ENCODE measurements around the gene CBFA2T2.
"Not testable (repeated sequence)": the region's sequence is repeated elsewhere in the genome, so short reads cannot be mapped to it uniquely, and the experiment has no call there.

Gene CBFA2T2

DNA sequence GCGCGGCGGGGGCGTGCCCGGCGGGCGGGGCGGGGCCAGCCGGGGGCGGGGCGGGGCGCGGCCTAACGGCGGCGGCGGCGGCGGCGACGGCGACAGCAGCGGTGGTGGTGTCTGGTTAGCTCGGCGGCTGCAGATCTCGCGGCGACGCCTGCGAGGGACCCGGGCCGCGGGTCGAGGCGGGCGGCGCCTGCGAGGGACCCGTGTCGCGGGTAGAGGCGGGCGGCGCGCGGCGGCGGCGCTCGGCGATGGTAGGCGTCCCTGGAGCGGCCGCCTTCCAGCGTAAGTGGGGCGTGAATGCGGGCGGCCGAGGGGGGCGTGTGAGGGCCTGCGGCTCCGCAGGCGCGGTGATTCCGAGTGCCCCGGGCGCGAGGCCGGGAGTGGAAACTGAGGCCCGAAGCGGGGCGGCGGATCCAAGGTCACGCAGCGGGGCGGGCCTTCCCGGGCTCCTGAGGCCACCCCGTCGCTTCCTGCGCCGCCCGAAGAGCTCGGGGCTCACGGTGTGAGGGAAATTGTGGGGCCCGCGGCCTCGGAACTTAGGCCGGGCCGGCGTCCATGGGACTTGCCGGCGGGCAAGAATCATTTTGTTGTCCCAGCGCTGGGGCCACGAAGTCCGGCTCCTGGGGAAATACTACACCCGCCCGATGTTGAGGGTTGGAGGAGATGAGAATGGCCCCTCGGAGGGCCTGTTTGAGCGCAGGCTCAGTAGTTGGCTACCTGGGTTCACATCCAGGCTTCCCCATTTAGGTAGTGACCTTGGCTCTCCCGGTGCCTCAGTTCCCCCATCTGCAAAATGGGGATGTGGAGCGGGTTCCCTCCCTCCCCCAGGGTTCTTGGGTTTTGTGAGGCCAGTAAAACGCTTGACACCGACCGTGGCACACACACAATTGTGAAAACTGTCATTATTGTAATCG, at the start of gene CBFA2T2:
Gene CBFA2T2, plus strand, starts transcription at position 74 of the 911 bp plus-strand sequence. Its CDS starts 172 bp downstream, at position 246.
- H3K36me3 Mint-ChIP-seq (ENCODE audit: low read depth), result peaks cover 9% of the 10 kb centered on the region
- peak within 1 kb of the TSS; percentile 92 for H3K27ac Mint-ChIP-seq
- no peaks in the 10 kb centered on the region for H3K9me3 Mint-ChIP-seq
- peaks cover 14% of the 10 kb centered on the region for H3K4me1 Mint-ChIP-seq (ENCODE audit: low read depth)
- H3K27me3 Mint-ChIP-seq, result no peaks in the 10 kb centered on the region
- H3K4me3 Mint-ChIP-seq, result peak within 1 kb of the TSS; percentile 86
- DNase-seq, result no peak

DNA sequence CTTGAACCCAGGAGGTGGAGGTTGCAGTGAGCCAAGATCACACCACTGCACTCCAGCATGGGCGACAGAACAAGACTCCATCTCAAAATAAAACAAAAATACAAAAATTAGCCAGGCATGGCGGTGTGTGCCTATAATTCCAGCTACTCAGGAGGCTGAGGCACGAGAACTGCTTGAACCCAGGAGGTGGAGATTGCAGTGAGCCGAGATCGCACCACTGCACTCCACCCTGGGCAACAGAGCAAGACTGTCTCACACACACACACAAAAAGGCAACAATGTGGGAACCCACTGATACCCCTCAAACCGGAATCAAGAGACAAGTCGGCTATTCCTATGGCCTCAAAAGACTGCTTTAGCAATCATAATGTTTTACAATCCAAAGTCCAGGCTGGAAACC, 49.3 kb upstream of the CBFA2T2 start:
- peaks cover 18% of the 10 kb centered on the region for H3K4me1 Mint-ChIP-seq (ENCODE audit: low read depth)
- not testable (repeated sequence) for H3K27ac Mint-ChIP-seq; DNase-seq; H3K4me3 Mint-ChIP-seq; H3K36me3 Mint-ChIP-seq (ENCODE audit: low read depth); H3K27me3 Mint-ChIP-seq; H3K9me3 Mint-ChIP-seq

DNA sequence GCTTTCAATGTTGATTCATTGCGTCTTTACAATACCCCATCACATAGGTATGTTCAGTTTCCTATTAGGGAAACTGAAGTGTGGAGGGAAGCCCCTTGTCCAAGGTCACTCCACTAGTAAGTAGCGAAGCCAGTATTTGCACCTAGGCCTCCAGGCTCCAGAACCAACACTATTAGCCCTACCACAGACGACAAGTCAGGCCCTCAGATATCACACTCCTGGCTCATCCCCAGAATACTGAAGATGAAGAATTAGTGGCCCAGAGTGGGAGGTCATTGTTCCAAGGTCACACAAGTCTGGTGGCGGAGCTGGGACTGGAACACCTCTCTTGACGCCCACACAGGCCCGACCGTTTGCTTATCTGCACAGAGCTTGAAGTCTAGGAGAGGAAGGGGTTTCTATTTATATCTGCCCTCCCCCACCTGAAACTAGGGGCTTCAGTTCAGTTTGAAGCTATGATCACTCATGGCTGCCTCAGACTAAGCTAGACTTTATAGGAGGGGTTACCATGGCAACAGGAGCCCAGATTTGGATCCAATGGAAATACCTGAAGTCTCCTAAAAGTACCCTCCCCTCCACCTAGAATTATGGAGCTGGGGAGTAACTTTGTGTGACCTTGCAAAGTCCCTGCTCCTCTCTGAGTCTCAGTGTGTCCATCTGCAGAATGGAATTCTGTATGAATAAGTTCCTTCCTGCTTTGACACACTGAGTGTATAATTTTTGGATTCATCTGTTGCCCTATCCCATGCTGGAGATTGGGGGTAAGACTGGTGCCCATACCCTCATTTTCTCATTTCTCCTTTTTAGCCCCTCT, 48.5 kb upstream of the CBFA2T2 start:
- Mint-ChIP-seq H3K27me3 (no peaks in the 10 kb centered on the region), H3K27ac (no peak overlapping the region), H3K36me3 (ENCODE audit: low read depth) (no peaks in the 10 kb centered on the region), H3K4me3 (no peak overlapping the region), H3K9me3 (no peaks in the 10 kb centered on the region), H3K4me1 (ENCODE audit: low read depth) (peaks cover 18% of the 10 kb centered on the region)
- no peak for DNase-seq

DNA sequence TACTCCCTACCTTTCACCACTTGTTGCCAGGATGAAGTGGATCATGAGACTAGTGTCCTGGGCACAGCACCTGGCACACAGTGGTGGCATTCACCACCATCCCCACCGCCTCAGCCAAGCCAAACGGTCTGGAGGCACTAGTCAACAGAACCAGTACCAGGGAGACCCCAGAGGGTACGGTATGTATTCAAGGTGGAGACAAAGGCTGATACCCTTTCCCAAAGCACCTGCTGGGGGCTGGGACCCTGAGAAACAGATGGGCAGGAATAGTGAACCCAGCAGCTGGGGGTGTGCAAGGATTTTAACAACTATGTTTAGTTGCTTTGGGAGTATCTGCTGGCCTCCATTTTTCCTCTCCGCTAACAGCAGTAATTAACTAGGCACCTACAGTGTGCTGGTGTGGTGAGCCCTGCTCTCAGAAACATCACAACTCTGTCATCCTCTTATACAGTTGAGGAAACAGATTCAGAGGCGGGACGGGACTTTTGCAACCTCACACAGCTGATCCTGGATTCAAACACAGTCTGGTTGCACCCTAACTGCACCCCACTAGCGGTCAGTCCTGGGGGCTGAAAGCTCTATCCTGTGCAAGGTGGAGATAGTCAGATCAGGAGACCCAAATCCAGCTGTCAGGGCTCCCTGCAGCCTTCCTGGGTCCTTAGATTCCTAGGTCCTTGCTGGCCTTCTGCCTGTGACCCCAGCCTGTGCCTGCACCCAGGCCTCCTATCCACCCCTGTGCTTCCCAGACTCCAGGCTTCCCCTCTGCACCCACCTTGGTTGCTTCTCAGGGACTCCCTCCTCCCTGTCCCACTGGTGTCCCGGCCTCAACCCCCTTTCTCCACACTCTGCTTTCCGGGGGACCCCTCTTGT, 47.5 kb upstream of the CBFA2T2 start:
- Mint-ChIP-seq H3K27ac (no peak overlapping the region), H3K36me3 (ENCODE audit: low read depth) (no peaks in the 10 kb centered on the region), H3K27me3 (no peaks in the 10 kb centered on the region), H3K9me3 (no peaks in the 10 kb centered on the region), H3K4me3 (peak overlapping the region; percentile 72), H3K4me1 (ENCODE audit: low read depth) (peaks cover 18% of the 10 kb centered on the region)
- DNase-seq, result no peak

DNA sequence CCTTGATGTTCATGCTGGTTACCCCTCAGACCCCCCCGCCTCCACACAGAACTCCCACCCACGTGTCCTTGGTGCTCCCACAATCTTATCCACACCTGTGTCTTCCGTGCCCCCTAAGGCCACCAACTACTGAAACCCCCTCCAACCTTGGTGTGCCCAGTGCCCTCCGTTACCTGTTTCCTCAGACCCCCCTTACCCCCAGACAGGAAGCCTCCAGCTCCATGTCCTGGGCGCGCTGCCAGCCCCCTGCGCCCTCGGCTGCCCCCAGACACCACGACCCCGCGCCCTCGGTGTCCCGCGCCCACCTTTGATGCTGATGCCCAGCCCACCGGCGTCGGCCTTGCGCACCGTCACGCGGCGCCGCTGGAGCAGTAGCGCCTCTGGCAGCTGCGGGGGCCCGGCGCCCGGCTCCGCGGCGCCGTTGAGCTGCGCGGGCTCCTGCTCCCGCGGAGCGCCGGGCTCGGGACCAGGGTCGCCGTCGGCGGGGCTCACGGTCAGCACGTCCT, 46.8 kb upstream of the CBFA2T2 start:
- H3K36me3 Mint-ChIP-seq (ENCODE audit: low read depth), result no peaks in the 10 kb centered on the region
- no peak for DNase-seq
- H3K27ac Mint-ChIP-seq, result no peak overlapping the region
- H3K4me3 Mint-ChIP-seq, result peak overlapping the region; percentile 72
- no peaks in the 10 kb centered on the region for H3K9me3 Mint-ChIP-seq
- peaks cover 18% of the 10 kb centered on the region for H3K4me1 Mint-ChIP-seq (ENCODE audit: low read depth)
- no peaks in the 10 kb centered on the region for H3K27me3 Mint-ChIP-seq

DNA sequence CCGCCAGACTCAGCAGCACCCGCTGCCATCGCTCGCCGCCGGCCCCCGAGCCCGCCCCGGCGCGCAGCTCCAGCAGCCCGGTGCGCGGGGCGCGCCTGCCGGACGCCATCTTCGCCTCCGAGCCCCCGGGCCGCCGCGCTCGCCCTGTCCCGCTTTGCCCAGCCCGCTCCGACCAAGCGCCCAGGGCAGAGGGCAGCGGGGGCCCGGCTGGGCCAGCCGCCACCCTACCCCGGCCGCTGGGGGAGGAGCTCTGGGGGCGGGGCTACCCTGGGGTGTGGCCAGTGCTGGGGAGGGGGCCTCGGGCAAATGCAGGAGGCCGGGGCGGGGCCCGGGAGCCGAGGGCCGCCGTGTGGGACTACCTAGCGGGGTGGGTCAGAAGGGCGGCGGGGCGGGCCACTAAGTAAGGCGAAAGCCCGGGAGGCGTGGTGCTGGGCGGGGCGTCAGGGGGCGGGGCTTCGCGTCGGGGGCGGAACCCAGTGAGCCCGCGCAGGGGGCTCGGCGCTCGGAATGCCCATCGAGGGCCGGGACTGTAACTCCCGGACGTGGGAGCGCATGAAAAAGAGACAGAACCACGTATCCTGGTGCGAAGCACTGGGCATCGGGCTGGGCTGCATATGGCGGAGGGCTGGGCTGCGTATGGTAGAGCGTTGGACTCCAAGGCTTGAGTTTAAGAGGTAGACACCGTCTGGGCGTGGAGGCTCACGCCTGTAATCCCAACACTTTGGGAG, 46.2 kb upstream of the CBFA2T2 start, which contains the start of gene SNTA1:
Gene SNTA1, minus strand, starts transcription at position 252 of the 728 bp plus-strand sequence. Its CDS starts 143 bp downstream, at position 109.
- no peaks in the 10 kb centered on the region for H3K36me3 Mint-ChIP-seq (ENCODE audit: low read depth)
- no peaks in the 10 kb centered on the region for H3K27me3 Mint-ChIP-seq
- H3K9me3 Mint-ChIP-seq, result no peaks in the 10 kb centered on the region
- H3K4me3 Mint-ChIP-seq, result peak within 1 kb of the TSS; percentile 85
- DNase-seq, result peak; percentile 92
- peak within 1 kb of the TSS; percentile 94 for H3K27ac Mint-ChIP-seq
- H3K4me1 Mint-ChIP-seq (ENCODE audit: low read depth), result peaks cover 18% of the 10 kb centered on the region

DNA sequence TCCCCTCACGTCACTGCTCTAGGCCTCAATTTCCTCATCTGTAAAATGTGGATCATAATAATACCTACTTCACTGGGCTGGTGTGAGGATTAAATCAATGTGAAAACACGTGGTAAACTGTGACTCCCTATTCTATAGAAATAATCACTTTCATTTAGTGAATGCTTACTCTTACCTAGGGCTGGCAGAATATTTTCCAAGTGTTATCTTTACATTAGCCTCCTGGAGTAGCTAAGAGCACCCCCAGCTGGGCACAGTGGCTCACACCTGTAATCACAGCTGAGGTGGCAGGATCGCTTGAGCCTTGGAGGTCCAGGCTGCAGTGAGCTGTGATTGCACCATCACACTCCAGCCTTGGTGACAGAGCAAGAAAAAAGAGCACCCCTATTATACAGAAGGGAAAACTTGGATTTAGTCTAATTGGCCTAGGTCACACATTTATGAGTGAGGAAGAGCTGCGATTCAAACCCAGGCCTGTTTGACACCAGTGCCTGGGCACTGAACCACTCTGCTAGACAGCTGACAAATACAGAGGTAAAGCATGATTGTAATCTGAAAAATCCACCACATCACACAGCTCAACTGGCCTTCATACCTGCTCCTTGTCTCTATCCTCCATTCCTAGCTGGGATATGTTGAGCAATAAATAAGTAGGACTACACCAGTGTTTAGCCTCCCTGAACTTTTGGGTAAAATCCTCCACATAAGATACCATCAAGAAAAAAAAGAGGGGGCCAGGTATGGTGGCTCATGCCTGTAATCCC, 44.9 kb upstream of the CBFA2T2 start:
- H3K36me3 Mint-ChIP-seq (ENCODE audit: low read depth), result no peaks in the 10 kb centered on the region
- DNase-seq, result peak; percentile 34
- H3K4me3 Mint-ChIP-seq, result peak overlapping the region; percentile 85
- peak overlapping the region; percentile 84 for H3K27ac Mint-ChIP-seq
- H3K27me3 Mint-ChIP-seq, result no peaks in the 10 kb centered on the region
- H3K4me1 Mint-ChIP-seq (ENCODE audit: low read depth), result peaks cover 18% of the 10 kb centered on the region
- no peaks in the 10 kb centered on the region for H3K9me3 Mint-ChIP-seq

DNA sequence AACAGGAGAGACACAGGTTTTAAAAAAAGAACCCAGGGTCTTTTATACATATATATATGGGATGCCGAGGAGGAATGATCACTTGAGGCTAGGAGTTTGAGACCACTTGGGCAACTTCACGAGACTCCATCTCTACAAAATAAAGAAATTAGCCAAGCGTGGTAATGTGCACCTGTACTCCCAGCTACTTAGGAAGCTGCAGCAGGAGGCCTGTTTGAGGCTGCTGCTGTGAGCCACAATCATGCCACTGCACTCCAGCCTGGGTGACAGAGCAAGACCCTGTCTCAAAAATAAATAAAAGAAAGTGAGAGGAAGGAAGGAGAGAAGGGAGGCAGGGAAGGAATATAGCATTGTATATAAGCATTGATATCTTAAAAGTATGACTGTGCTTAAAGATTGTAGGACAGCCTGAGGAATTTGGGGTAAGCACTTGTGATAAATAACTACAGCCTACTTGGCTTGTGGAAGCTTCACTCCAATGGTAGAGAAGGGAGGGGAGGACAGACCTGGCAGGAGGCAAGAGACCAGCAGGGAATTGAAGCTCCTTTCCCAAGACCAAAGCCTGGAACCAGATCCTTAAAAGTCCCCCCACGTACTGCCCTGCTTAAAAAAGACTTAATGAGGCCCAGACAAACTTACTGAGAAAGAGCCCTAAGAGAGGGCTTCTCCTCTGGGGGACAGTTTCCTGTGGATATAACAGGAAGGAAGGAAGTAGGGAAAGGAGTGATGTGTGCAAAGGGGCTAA, 43.8 kb upstream of the CBFA2T2 start:
- Mint-ChIP-seq H3K4me3 (no peak overlapping the region), H3K27me3 (no peaks in the 10 kb centered on the region), H3K4me1 (ENCODE audit: low read depth) (peaks cover 18% of the 10 kb centered on the region), H3K9me3 (no peaks in the 10 kb centered on the region), H3K27ac (no peak overlapping the region), H3K36me3 (ENCODE audit: low read depth) (no peaks in the 10 kb centered on the region)
- DNase-seq, result no peak

DNA sequence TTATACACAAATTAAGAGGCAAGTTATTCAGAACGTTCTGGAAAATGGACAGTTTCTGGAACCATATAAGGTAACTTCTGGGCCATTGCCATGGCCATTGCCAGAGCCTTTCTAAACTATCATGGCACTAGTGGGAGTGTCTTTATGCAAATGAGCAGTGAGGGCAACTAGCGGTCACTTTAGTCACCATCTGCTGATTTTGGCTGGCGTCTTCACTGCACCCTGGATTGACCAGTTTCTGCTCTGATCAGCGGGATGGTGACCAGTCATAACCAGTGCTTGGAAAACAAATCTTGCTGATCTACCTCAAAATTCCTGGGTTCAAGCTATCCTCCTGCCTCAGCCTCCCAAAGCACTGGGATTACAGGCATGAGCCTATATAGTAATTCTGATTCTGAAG, 39.0 kb upstream of the CBFA2T2 start:
- H3K9me3 Mint-ChIP-seq, result no peaks in the 10 kb centered on the region
- no peaks in the 10 kb centered on the region for H3K4me1 Mint-ChIP-seq (ENCODE audit: low read depth)
- H3K27me3 Mint-ChIP-seq, result no peaks in the 10 kb centered on the region
- H3K36me3 Mint-ChIP-seq (ENCODE audit: low read depth), result no peaks in the 10 kb centered on the region
- no peak for DNase-seq
- H3K4me3 Mint-ChIP-seq, result no peak overlapping the region
- H3K27ac Mint-ChIP-seq, result no peak overlapping the region

DNA sequence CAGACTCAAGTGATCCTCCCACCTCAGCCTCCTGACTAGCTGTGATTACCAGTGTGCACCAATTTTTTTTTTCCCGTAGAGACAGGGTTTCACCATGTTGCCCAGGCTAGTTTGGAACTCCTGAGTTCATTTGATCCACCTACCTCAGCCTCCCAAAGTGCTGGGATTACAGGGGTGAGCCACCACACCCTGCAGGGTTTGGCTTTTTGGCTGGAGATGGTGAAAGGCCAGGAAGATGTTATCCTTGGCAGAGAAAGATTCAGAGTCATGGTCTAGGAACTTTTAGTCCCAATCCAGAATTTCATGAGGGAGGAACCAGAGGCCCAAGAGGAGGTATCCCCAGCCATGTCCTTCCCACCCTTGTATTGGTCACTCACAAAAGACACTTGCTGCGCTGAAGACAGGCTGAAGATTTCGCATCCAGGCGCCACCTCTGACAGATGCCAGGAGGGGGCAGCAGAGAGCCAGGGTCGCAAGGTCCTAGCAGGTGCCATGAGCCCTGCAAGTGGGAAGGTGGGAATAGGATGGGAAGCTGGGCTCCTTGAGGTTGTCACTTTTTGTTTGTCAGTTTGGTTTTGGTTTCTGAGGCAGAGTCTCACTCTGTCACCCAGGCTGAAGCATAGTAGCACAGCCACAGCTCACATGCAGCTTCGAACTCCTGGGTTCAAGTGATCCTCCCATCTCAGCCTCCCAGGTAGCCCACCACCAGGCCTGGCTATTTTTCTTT, 32.8 kb upstream of the CBFA2T2 start:
- not testable (repeated sequence) for H3K27ac Mint-ChIP-seq; H3K27me3 Mint-ChIP-seq; H3K4me1 Mint-ChIP-seq (ENCODE audit: low read depth); H3K36me3 Mint-ChIP-seq (ENCODE audit: low read depth); H3K9me3 Mint-ChIP-seq; H3K4me3 Mint-ChIP-seq
- DNase-seq, result peak; percentile 88

DNA sequence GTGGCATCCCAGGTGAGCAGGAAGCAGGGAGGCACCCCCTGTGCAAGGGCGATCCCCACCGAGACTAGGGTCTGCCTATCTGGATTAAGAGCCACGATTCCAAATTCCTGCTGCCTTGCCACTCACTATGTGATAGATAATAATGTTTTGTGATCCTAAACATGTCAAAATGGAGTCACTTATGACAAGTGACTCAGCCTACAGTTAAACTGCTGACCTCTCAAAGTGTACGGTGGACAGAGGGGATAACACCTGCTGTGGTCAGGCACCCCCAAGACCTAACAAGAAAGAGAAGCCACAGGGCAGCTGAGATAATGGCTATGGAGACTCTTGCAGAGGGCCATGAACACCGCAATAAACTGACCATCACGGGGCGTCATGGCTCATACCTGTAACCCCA, 30.3 kb upstream of the CBFA2T2 start:
- Mint-ChIP-seq H3K27me3 (no peaks in the 10 kb centered on the region), H3K27ac (no peak overlapping the region), H3K4me3 (no peak overlapping the region), H3K36me3 (ENCODE audit: low read depth) (no peaks in the 10 kb centered on the region), H3K4me1 (ENCODE audit: low read depth) (no peaks in the 10 kb centered on the region), H3K9me3 (no peaks in the 10 kb centered on the region)
- no peak for DNase-seq

DNA sequence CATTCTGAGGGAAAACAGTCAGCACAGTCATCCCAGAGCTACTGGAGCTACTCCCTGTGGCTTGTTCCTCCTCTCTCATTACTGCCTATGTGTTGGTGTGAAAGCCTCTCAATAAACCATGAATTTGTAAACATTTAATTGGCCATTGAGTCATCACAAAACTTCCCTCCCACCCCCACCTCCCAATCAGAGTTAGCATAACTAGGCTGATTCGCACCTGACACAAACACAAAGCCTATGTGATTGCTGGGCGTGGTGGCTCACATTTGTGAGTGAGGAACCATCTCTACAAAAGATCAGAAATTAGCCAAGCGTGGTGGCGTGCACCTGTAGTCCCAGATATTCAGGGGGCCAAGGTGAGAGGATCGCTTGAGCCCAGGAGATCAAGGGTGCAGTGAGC, 29.2 kb upstream of the CBFA2T2 start:
- Mint-ChIP-seq H3K9me3 (no peaks in the 10 kb centered on the region), H3K4me3 (no peak overlapping the region), H3K27me3 (no peaks in the 10 kb centered on the region), H3K36me3 (ENCODE audit: low read depth) (no peaks in the 10 kb centered on the region), H3K4me1 (ENCODE audit: low read depth) (no peaks in the 10 kb centered on the region), H3K27ac (no peak overlapping the region)
- no peak for DNase-seq

All from activated T-cell treated with anti-CD3 and anti-CD28 coated beads, Interleukin-2, amount 50 U/mL, for 24 hours (primary cell).